ENCODE measurements around the gene CCDC184. TPM values are rescaled to one million over a fixed set of nuclear protein-coding genes. Genes with fewer than 3 reads are reported as not detected.
"Not testable (repeated sequence)": the region's sequence is repeated elsewhere in the genome, so short reads cannot be mapped to it uniquely, and the experiment has no call there.

CCDC184 gene
- total RNA-seq = under 1 TPM; 0.17 to 0.32 TPM

DNA sequence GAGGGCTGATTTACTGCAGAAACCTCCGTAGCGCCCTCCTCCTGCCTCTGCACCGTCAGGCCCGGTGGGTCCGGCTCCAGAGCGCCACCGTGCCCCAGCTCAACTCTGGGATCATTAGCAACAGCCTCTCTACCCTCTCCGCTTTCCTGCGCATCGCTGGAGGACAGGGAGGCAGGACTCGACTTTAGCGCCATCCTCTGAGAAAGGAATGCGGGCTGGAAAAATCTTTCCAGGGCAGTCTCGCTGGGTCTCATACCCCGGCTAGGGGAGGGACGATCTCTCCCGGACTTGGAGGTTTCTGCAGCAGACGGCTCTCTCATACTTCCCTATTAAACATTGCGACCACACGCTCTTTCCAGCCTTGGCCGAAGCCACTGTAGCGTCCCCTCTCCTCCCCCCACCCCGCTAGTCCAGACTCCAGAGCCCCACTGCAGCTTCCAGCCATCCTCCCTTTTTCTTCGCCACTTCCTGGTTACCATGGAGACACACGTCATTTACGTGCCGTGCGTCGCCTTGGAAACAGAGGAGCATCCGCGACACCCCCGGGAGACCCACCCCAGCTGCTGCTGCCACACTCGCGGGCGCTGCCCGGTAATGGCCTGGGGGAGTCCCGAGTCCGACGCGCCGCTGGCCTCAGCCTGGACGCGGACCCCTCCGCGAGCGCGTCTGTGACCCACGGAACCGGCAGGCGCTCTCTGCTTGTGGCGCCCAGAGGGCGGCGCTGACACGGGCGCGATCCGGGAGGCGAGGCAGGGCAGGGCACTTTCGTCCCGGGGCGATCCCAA, at the start of gene CCDC184:
CCDC184 (plus strand) TSS at position 554 of the 785 bp plus-strand sequence. CDS start 479 bp downstream, outside the sequence.
- H3K4me1 Mint-ChIP-seq (ENCODE audit: low read depth) = peaks cover 14% of the 10 kb centered on the region
- no peaks in the 10 kb centered on the region for H3K9me3 Mint-ChIP-seq
- H3K4me3 Mint-ChIP-seq = peak within 1 kb of the TSS; percentile 70 to 93
- DNase-seq (peak; percentile 71 to 77), ATAC-seq (replicated peaks in 1 of 2) (peak; percentile 84 to 88)
- H3K36me3 Mint-ChIP-seq (ENCODE audit: insufficient read depth in 2 of 2) = no peaks in the 10 kb centered on the region
- H3K27ac Mint-ChIP-seq = peak within 1 kb of the TSS; percentile 18
- H3K27me3 Mint-ChIP-seq (ENCODE audit: low read depth) = peaks cover 45% of the 10 kb centered on the region

DNA sequence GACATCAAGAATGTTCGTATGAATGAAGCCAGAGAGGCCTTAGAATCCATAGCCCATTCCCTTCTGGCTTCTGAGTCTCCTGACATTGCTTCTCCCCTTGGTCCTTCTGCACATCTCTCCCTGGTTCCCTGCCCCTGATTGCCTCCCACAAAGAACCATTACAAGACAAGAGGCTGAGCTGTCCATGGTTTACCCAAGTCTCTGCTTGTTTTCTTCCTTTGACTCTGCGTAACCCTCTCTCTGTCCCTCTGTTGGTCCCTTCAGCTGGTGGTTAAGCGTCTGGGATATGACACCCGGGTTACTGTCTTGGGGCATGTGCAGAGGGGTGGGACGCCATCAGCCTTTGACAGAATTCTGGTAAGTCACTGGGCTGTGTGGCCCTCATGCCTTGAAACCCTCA, 48.4 kb upstream of the CCDC184 start:
- Mint-ChIP-seq H3K4me3 (no peak overlapping the region), H3K27me3 (ENCODE audit: low read depth) (no peaks in the 10 kb centered on the region), H3K36me3 (ENCODE audit: insufficient read depth in 2 of 2) (peaks cover 0 to 11% of the 10 kb centered on the region in 2 donors), H3K4me1 (ENCODE audit: low read depth) (no peaks in the 10 kb centered on the region), H3K27ac (no peak overlapping the region), H3K9me3 (no peaks in the 10 kb centered on the region)
- ATAC-seq (replicated peaks in 1 of 2) = no peak
- DNase-seq = no peak

DNA sequence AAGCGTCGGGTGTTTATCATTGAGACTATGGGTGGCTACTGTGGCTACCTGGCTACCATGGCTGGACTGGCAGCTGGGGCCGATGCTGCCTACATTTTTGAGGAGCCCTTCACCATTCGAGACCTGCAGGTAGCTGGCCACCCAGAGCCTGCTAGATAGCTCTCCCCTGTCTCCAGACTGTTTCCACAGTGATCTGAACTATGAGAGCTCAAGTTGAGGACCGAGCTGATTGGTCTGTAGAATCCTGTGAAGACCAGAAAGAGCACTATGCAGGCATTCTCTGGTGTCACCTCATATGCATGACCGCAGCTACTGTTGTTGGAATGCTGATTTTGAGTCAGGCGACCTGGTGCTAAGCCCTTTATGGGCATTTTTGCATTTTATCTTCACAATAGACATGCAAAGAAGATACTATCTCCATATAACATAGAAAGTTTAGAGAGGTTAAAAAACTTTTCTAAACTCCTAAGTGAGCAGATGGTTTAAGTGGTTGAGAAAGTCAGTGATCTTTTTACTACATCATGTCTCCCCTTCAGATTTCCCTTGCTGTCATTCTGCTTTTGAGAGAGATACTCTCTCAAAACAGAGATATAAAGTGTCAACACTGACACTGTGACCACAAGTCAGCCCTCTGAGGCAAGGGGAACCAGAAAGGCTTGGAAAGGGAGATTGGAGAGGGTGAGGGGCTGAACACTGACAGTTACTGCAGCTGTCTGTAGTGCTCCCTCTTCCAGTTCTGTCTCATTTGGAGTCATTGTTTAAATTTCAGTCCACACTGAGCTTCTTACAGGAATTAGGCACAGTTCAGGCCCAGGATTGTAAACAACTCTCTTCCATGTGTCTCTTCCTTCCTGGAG, 40.4 kb upstream of the CCDC184 start:
- no peak for ATAC-seq (replicated peaks in 1 of 2)
- H3K9me3 Mint-ChIP-seq = no peaks in the 10 kb centered on the region
- peaks cover 0 to 15% of the 10 kb centered on the region in 2 donors for H3K36me3 Mint-ChIP-seq (ENCODE audit: insufficient read depth in 2 of 2)
- no peak for DNase-seq
- peak overlapping the region; percentile 39 for H3K27ac Mint-ChIP-seq
- no peak overlapping the region for H3K4me3 Mint-ChIP-seq
- H3K27me3 Mint-ChIP-seq (ENCODE audit: low read depth) = no peaks in the 10 kb centered on the region
- no peaks in the 10 kb centered on the region for H3K4me1 Mint-ChIP-seq (ENCODE audit: low read depth)

DNA sequence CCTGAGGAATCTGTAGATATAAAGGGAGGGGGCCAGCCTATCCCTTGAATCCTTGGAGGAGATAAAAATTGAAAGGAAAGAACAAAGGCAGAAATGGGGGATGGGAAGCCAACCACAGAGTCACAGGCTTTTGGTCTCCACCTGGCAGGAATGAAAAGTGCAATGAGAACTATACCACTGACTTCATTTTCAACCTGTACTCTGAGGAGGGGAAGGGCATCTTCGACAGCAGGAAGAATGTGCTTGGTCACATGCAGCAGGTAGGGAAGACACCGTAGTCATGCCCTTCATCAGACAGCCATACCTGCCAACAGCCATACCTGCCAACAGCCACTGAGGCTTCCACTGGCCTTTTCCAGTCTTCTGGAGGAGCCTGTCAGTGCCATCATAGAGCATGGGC, 39.5 kb upstream of the CCDC184 start:
- ATAC-seq (replicated peaks in 1 of 2) = no peak
- no peak for DNase-seq
- Mint-ChIP-seq H3K4me3 (no peak overlapping the region), H3K9me3 (no peaks in the 10 kb centered on the region), H3K4me1 (ENCODE audit: low read depth) (peaks cover under 1% of the 10 kb centered on the region), H3K27ac (peak overlapping the region; percentile 39), H3K27me3 (ENCODE audit: low read depth) (no peaks in the 10 kb centered on the region), H3K36me3 (ENCODE audit: insufficient read depth in 2 of 2) (peaks cover 0 to 18% of the 10 kb centered on the region in 2 donors)

DNA sequence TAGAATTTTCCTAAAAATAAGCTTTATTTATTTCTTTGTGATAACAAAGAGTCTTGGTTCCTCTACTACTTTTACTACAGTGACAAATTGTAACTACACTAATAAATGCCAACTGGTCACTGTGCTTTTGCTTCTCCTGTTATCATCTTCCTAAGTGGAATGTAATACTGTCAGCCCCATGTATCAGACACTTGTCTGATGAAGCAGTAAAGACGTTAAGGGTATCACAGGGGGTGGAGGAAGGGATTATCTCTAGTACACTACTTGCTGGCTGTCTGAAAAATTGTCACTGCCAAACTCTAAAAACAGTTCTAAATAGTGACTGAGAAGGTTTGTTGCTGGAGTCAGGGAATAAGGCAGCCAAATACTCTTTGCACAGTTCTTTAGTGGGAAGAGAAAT, 37.5 kb upstream of the CCDC184 start:
- DNase-seq (no peak), ATAC-seq (replicated peaks in 1 of 2) (no peak)
- H3K4me3 Mint-ChIP-seq = no peak overlapping the region
- H3K27me3 Mint-ChIP-seq (ENCODE audit: low read depth) = no peaks in the 10 kb centered on the region
- no peak overlapping the region for H3K27ac Mint-ChIP-seq
- H3K4me1 Mint-ChIP-seq (ENCODE audit: low read depth) = peaks cover 3% of the 10 kb centered on the region
- no peaks in the 10 kb centered on the region for H3K9me3 Mint-ChIP-seq
- H3K36me3 Mint-ChIP-seq (ENCODE audit: insufficient read depth in 2 of 2) = peaks cover 0 to 24% of the 10 kb centered on the region in 2 donors

DNA sequence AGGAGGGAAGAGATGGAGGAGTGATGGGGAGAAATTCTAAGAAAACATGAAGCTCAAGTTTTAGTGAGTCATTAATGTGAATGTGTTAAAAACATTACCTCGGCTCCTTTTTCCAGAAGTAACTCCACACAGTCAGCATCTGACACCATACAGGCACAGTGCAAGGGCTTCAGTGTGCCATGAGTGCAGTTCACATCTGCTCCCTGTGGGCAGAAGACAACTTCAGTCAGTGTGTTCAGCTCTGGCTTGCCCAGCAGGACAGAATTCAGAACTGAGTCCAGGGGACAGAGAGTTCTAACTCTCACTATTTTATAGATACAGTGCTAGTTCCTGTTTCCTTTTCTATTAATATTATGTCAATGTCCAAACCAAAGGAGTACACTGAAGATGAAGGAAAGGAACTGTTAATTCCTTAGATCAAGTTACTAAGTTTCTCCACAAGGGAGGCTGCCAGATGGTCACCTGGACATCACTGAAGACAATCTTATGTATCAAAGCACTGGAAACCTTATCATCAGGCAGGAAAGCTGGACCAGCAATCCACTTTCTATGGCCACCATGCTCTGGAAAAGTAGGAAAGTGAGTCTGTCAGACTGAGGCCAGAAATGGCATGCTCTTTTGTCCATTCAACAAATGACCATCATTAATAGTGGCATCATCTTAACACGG, 32.2 kb upstream of the CCDC184 start:
- H3K4me1 Mint-ChIP-seq (ENCODE audit: low read depth) = peaks cover 32% of the 10 kb centered on the region
- peaks cover 2 to 24% of the 10 kb centered on the region in 2 donors for H3K36me3 Mint-ChIP-seq (ENCODE audit: insufficient read depth in 2 of 2)
- ATAC-seq (replicated peaks in 1 of 2) (peak in 1 of 2 donors; percentile 35), DNase-seq (no peak)
- no peak overlapping the region for H3K27ac Mint-ChIP-seq
- H3K9me3 Mint-ChIP-seq = no peaks in the 10 kb centered on the region
- H3K4me3 Mint-ChIP-seq = no peak overlapping the region
- no peaks in the 10 kb centered on the region for H3K27me3 Mint-ChIP-seq (ENCODE audit: low read depth)

DNA sequence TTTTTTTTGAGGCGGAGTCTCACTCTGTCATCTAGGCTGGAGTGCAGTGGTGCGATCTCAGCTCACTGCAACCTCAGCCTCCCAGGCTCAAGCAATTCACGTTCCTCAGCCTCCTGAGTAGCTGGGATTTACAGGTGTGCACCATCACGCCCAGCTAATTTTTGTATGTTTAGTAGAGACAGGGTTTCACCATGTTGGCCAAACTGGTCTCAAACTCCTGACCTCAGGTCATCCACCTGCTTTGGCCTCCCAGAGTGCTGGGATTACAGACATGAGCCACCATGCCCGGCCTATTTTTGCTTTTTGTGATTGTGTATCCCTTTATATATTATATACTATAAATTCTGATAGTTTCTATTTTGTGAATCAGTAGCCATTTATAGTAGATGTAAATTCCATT, 27.7 kb upstream of the CCDC184 start:
- Mint-ChIP-seq H3K4me1 (ENCODE audit: low read depth) (peaks cover 55% of the 10 kb centered on the region), H3K4me3 (peak overlapping the region; percentile 94 to 96), H3K27ac (peak overlapping the region; percentile 99)
- not testable (repeated sequence) for H3K27me3 Mint-ChIP-seq (ENCODE audit: low read depth); H3K9me3 Mint-ChIP-seq; H3K36me3 Mint-ChIP-seq (ENCODE audit: insufficient read depth in 2 of 2); DNase-seq; ATAC-seq (replicated peaks in 1 of 2)

DNA sequence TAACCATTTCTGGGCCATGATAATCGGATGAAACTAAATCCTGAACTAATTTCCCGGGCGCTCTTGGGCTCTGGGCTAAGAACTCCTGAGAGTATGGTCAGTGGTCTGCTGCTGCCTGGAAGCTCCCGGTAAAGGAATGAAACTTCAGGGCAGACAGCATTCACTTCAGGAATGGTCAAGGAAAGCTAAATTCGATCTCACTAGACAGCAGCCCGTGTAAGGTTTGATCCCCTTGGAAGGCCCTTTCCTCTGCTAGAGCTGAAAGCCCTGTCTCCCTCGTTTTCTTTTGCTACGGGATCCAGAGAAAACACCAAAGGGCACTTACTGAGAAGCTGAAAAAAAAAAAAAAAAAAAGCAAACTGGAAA, 26.8 kb upstream of the CCDC184 start:
- peak overlapping the region; percentile 99 for H3K27ac Mint-ChIP-seq
- no peak for DNase-seq
- no peak for ATAC-seq (replicated peaks in 1 of 2)
- peaks cover 3 to 5% of the 10 kb centered on the region in 2 donors for H3K36me3 Mint-ChIP-seq (ENCODE audit: insufficient read depth in 2 of 2)
- peaks cover 54% of the 10 kb centered on the region for H3K4me1 Mint-ChIP-seq (ENCODE audit: low read depth)
- H3K27me3 Mint-ChIP-seq (ENCODE audit: low read depth) = no peaks in the 10 kb centered on the region
- peak overlapping the region; percentile 94 to 96 for H3K4me3 Mint-ChIP-seq
- no peaks in the 10 kb centered on the region for H3K9me3 Mint-ChIP-seq

DNA sequence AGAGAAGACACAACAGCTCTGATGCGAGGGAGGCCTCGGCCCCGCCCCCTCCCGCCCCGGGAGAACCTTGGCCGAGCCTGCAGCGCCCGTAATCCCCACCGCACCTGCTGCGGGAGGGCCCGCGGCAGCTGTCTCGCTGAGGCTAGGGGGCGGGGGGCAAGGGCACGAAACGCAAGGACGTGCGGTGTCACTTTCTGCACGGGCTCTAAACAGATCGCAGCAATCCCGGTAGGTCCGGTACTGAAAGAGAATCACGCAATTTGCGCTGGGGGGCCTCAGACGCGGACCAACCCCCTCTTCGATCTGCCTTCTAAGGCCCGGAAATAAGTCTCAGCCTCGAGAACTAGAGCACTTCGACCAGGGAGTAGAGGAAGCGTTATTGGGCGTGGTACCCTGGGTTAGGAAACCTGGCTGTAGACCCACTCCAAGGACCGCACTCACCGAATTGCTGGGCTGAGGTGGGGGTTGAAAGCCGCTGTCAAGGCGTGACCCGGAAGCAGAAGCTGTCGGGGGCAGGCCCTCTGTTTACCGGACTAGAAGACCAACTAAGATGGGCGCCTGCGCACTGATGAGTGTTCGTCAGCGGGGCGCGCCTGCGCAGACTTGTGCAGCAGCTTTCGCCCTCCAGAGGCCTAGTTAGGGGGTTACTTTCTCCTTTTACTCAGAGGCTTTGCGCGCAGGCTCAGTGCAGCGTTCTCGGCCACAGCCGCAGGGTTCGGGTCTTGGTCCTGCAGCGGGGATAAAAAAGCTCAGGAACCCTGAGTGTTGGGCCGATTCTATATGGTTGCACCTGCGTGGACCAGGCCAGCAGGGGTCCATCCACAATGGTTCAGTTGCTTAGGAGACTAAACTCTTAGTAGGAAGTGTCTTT, 26.2 kb upstream of the CCDC184 start, which contains the start of gene ASB8:
ASB8 (minus strand) TSS at position 498 of the 871 bp plus-strand sequence. CDS start 4,019 bp downstream, outside the sequence.
- Mint-ChIP-seq H3K9me3 (no peaks in the 10 kb centered on the region), H3K27me3 (ENCODE audit: low read depth) (no peaks in the 10 kb centered on the region), H3K4me1 (ENCODE audit: low read depth) (peaks cover 48% of the 10 kb centered on the region), H3K27ac (peak within 1 kb of the TSS; percentile 99), H3K4me3 (peak within 1 kb of the TSS; percentile 94 to 96), H3K36me3 (ENCODE audit: insufficient read depth in 2 of 2) (peaks cover 3 to 4% of the 10 kb centered on the region in 2 donors)
- DNase-seq (peak; percentile 99), ATAC-seq (replicated peaks in 1 of 2) (peak; percentile 92 to 95)

DNA sequence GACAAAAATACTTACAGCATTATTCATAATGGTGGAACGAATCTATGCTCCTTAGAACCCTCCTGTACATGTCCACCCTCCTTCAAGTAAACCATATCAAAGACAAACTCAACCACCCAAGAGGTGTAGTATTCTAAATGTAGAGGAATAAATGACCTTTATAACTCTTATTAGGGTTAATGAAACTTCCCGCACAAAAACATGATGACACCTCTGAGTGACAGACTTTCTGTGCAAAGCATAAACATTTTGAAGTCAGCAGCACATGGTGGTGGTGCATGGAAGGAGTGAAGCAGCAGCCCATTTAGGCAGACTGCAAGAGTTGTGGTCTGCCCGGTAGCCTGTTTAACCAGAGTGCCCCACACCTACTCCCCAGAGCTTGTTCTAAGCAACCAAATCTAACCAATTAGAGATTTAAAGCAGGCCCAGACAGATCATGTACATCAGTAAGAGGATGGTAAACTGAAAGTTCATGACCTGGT, 25.5 kb upstream of the CCDC184 start:
- Mint-ChIP-seq H3K9me3 (no peaks in the 10 kb centered on the region), H3K36me3 (ENCODE audit: insufficient read depth in 2 of 2) (peaks cover 3 to 4% of the 10 kb centered on the region in 2 donors), H3K27ac (peak overlapping the region; percentile 99), H3K27me3 (ENCODE audit: low read depth) (no peaks in the 10 kb centered on the region), H3K4me3 (peak overlapping the region; percentile 94 to 96), H3K4me1 (ENCODE audit: low read depth) (peaks cover 41% of the 10 kb centered on the region)
- peak; percentile 19 to 29 for DNase-seq
- ATAC-seq (replicated peaks in 1 of 2) = peak; percentile 16 to 25

DNA sequence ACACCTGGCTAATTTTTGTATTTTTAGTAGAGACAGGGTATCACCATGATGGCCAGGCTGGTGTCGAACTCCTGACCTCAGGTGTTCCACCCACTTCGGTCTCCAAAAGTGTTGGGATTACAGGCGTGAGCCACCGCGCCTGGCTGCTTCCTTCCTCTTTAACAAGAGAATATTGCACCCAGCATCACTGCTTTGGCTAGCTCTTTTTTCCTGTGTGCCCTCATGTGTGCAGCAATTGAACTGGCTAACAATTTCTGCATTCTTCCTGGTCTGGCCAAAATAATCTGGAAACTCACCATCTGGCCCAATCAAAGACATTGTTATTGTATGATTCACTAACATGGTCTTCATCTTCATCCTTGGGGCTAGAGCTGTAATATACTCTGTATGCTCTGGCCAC, 23.4 kb upstream of the CCDC184 start:
- H3K4me1 Mint-ChIP-seq (ENCODE audit: low read depth) = peaks cover 30% of the 10 kb centered on the region
- peaks cover 2% of the 10 kb centered on the region for H3K27me3 Mint-ChIP-seq (ENCODE audit: low read depth)
- no peak overlapping the region for H3K4me3 Mint-ChIP-seq
- no peak overlapping the region for H3K27ac Mint-ChIP-seq
- peaks cover 0 to 1% of the 10 kb centered on the region in 2 donors for H3K36me3 Mint-ChIP-seq (ENCODE audit: insufficient read depth in 2 of 2)
- H3K9me3 Mint-ChIP-seq = no peaks in the 10 kb centered on the region
- DNase-seq (no peak), ATAC-seq (replicated peaks in 1 of 2) (no peak)

DNA sequence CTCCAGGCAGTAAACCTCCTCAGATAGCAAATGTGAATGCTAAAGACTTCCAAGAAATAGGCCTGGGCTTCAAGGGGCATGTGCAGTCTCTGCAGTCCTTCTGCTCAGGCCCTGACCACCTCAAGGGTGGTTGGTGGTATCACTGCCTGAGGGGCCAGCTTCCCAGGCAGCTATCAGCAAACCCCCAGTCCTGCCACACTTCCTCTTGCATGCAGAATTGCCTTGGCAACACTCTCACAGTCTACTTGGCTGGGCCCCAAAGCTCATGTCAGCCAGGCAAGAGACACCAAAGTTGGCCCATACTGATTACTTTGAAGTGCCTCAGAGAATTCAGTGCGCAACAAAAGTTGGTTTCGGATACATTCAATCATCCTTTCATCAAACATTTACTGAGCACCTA, 22.6 kb upstream of the CCDC184 start:
- Mint-ChIP-seq H3K9me3 (no peaks in the 10 kb centered on the region), H3K27me3 (ENCODE audit: low read depth) (peaks cover 9% of the 10 kb centered on the region), H3K4me1 (ENCODE audit: low read depth) (peaks cover 30% of the 10 kb centered on the region), H3K36me3 (ENCODE audit: insufficient read depth in 2 of 2) (peaks cover 0 to 1% of the 10 kb centered on the region in 2 donors), H3K4me3 (no peak overlapping the region), H3K27ac (no peak overlapping the region)
- DNase-seq = no peak
- ATAC-seq (replicated peaks in 1 of 2) = no peak
